ENCODE results near the gene BCAS4. TPM values are rescaled to one million over a fixed set of nuclear protein-coding genes. Genes with fewer than 3 reads are reported as not detected.

The BCAS4 gene
- total RNA-seq, 2 donors from 2014 or later = 2.9 to 11.4 TPM

DNA sequence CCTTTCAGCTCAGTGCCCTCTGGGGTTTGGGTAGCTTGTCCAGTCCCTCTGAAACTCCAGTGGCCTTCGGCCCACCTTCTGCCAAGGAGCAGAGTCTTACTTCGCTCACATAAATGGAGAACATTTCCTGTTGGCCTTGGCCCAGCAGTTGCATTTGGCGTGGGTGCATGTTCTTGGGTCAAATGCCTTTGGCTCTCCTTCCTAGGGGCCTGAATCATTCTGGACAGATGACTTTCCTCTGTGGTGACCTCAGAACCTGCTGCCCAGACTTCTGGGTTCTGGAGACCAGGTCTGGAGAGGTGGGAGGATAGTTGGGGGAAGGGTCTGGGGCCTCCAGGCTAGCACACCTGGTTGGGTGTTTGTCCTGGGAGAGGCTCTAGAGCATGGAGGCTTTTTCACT lies 29.3 kb downstream of the BCAS4 start:
- peak overlapping the region; percentile 9 to 11 for H3K27ac ChIP-seq
- TF ChIP-seq, protein P1, sequence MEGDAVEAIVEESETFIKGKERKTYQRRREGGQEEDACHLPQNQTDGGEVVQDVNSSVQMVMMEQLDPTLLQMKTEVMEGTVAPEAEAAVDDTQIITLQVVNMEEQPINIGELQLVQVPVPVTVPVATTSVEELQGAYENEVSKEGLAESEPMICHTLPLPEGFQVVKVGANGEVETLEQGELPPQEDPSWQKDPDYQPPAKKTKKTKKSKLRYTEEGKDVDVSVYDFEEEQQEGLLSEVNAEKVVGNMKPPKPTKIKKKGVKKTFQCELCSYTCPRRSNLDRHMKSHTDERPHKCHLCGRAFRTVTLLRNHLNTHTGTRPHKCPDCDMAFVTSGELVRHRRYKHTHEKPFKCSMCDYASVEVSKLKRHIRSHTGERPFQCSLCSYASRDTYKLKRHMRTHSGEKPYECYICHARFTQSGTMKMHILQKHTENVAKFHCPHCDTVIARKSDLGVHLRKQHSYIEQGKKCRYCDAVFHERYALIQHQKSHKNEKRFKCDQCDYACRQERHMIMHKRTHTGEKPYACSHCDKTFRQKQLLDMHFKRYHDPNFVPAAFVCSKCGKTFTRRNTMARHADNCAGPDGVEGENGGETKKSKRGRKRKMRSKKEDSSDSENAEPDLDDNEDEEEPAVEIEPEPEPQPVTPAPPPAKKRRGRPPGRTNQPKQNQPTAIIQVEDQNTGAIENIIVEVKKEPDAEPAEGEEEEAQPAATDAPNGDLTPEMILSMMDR (IDR thresholded peaks at IDR 0.05) = no peak
- TF ChIP-seq POLR2AphosphoS5 (IDR thresholded peaks at IDR 0.05) = peak; percentile 70
- intact Hi-C loops (cut with DNase I) = no loop called here
- H3K4me3 ChIP-seq = no peak overlapping the region
- no peaks in the 10 kb centered on the region for H3K27me3 ChIP-seq (replicated peaks; ENCODE audit: insufficient read depth)
- WGBS = 34% methylated on average over 3 of the region's 3 CpGs
- no peak for DNase-seq (ENCODE audit: low spot score)
- no peaks in the 10 kb centered on the region for H3K36me3 ChIP-seq
- peaks cover 8% of the 10 kb centered on the region for H3K4me1 ChIP-seq (replicated peaks)
- H3K9me3 ChIP-seq = no peaks in the 10 kb centered on the region

DNA sequence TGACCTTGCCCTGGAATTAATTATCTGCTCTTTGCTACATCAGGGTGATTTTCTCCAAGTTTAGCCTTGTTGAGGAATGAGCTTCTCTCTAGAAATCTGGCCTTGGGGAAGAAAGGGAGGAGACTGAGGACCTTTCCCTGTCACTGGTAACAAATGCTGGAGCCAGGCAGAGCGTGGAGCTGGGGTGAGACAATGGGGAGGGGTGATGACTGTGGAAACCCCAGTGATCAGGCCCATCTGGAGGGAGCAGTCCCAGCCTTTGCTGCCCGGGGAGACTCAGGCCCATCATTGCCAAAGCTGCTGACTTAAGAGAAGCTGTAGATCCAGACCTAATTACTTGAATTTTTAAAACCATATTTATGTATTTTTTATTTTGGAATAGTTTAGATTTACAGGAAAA lies 31.3 kb downstream of the BCAS4 start:
- Histone ChIP-seq H3K36me3 (no peaks in the 10 kb centered on the region), H3K9me3 (no peaks in the 10 kb centered on the region), H3K4me3 (no peak overlapping the region), H3K27ac (no peak overlapping the region), H3K27me3 (replicated peaks; ENCODE audit: insufficient read depth) (no peaks in the 10 kb centered on the region), H3K4me1 (replicated peaks) (peaks cover 8% of the 10 kb centered on the region)
- intact Hi-C loops (cut with DNase I) = no loop called here
- DNase-seq (ENCODE audit: low spot score) = no peak
- 62% methylated on average over 2 of the region's 2 CpGs for WGBS
- TF ChIP-seq POLR2A (IDR thresholded peaks at IDR 0.05) (no peak), POLR2AphosphoS5 (IDR thresholded peaks at IDR 0.05) (no peak)
- TF ChIP-seq, protein P1 (IDR thresholded peaks at IDR 0.05) = no peak

DNA sequence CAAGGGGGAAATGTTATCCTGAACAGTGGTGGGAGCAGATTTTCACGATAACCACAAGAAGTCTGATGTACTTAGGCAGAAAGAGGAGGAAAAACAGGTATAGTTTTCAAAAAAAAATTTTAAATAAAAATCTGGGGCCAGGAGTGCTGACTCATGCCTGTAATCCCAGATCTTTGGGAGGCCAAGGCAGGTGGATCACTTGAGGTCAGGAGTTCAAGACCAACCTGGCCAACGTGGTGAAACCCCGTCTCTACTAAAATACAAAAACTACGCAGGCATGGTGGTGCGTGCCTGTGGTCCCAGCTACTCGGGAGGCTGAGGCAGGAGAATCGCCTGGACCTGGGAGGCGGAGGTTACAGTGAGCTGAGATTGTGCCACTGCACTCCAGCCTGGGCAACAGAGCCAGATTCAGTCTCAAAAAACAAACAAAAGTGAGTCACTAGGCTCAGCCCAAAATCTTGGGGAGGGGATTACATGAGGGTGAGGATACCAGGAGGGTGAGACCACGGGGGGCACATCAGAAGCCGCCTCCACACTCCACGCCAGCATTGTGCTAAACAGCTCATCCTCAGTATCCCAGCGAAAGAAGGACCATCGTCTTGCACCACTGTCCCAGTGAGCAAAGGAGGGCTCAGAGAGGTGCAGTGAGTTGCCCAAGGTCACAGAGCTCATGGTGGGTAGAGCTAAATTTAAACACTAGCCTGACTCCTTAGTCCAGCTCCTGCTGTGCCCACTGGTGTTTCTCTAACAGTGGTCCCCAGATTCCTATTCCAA lies 33.7 kb downstream of the BCAS4 start:
- Histone ChIP-seq H3K27ac (no peak overlapping the region), H3K4me3 (no peak overlapping the region), H3K36me3 (no peaks in the 10 kb centered on the region), H3K9me3 (no peaks in the 10 kb centered on the region), H3K4me1 (replicated peaks) (peaks cover 8% of the 10 kb centered on the region), H3K27me3 (replicated peaks; ENCODE audit: insufficient read depth) (no peaks in the 10 kb centered on the region)
- DNase-seq (ENCODE audit: low spot score) = no peak
- intact Hi-C loops (cut with DNase I) = no loop called here
- WGBS = 93% methylated on average over 13 of the region's 13 CpGs
- TF ChIP-seq POLR2AphosphoS5 (IDR thresholded peaks at IDR 0.05) = no peak
- TF ChIP-seq, protein P1 (IDR thresholded peaks at IDR 0.05) = no peak

DNA sequence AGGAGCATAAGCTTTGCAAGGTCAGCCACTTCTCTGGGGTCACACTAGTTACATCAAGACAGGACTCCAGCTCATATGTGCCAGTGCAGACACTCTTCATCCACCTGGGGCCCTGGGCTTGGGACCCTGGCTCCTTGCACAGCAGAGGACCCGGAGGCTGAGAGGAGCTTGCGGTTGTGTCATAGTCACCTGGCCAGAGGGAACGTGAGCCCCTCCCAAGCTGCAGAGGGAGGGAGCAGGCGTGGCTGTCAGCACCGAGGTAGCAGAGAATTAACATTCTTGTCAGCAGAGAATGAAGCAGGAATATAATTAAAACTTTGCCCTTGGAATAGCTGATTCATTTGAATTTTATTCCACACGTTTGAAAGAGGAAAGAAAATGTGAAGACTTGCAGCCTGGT lies 36.8 kb downstream of the BCAS4 start:
- TF ChIP-seq POLR2AphosphoS5 (IDR thresholded peaks at IDR 0.05) (no peak), POLR2A (IDR thresholded peaks at IDR 0.05) (no peak)
- TF ChIP-seq, protein P1 (IDR thresholded peaks at IDR 0.05) = no peak
- intact Hi-C loops (cut with DNase I) = no loop called here
- Histone ChIP-seq H3K9me3 (no peaks in the 10 kb centered on the region), H3K36me3 (no peaks in the 10 kb centered on the region), H3K4me3 (no peak overlapping the region), H3K27me3 (replicated peaks; ENCODE audit: insufficient read depth) (no peaks in the 10 kb centered on the region), H3K27ac (no peak overlapping the region), H3K4me1 (replicated peaks) (no peaks in the 10 kb centered on the region)
- WGBS = 66% methylated on average over 6 of the region's 6 CpGs
- no peak for DNase-seq (ENCODE audit: low spot score)

DNA sequence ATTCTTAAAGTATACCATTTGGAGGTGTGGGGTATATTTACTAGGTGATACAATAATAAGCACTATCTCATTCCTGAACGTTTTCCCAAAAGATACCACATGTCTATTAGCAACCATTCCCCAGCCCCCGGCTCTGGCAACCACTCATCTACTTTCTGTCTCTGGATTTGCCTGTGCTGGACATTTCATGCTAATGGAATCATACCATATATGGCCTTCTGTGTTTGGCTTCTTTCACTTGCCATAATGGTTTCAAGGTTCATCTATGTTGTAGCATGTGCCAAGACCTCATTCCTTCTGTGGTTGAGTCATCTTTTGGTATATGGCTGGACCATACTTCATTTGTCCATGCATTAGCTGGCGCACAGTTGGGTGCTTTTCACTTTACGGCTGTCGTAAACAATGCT lies 39.7 kb downstream of the BCAS4 start:
- no peaks in the 10 kb centered on the region for H3K9me3 ChIP-seq
- H3K27ac ChIP-seq = no peak overlapping the region
- no peaks in the 10 kb centered on the region for H3K4me1 ChIP-seq (replicated peaks)
- H3K4me3 ChIP-seq = no peak overlapping the region
- TF ChIP-seq, protein P1 (IDR thresholded peaks at IDR 0.05) = no peak
- no peak for TF ChIP-seq POLR2AphosphoS5 (IDR thresholded peaks at IDR 0.05)
- no peak for TF ChIP-seq POLR2A (IDR thresholded peaks at IDR 0.05)
- WGBS = 88% methylated on average over 5 of the region's 5 CpGs
- H3K36me3 ChIP-seq = no peaks in the 10 kb centered on the region
- DNase-seq (ENCODE audit: low spot score) = no peak
- intact Hi-C loops (cut with DNase I) = no loop called here
- no peaks in the 10 kb centered on the region for H3K27me3 ChIP-seq (replicated peaks; ENCODE audit: insufficient read depth)

Measured in prostate gland (tissue), 2 donors.